HG02610 (cell line): ENCODE data around the gene ST8SIA4.
"Not testable (repeated sequence)": the region's sequence is repeated elsewhere in the genome, so short reads cannot be mapped to it uniquely, and the experiment has no call there.

Experiments
- ATAC-seq: cut with Tn5 transposase; IDR thresholded peaks from one replicate; pipeline ENCODE4 v1.9.1; 2021; ENCODE audit warnings: mild to moderate bottlenecking, moderate library complexity; ENCODE audit not compliant: unreplicated experiment

ST8SIA4 gene

GRCh38 chr5:100789694-100790093, 113.4 kb downstream of the ST8SIA4 start:
- no peak for ATAC-seq

GRCh38 chr5:100788417-100788816, 114.7 kb downstream of the ST8SIA4 start:
- ATAC-seq, result no peak

GRCh38 chr5:100787648-100788047, 115.4 kb downstream of the ST8SIA4 start:
- ATAC-seq, result peak; percentile 71

GRCh38 chr5:100785536-100785935, 117.5 kb downstream of the ST8SIA4 start:
- not testable (repeated sequence) for ATAC-seq

GRCh38 chr5:100780376-100780870, 122.7 kb downstream of the ST8SIA4 start:
- ATAC-seq, result peak; percentile 84

GRCh38 chr5:100779669-100780375, 123.3 kb downstream of the ST8SIA4 start:
- peak; percentile 13 for ATAC-seq

- ATAC-seq, result peak; percentile 70
Observed at GRCh38 chr5:100777680-100778300, 125.3 kb downstream of the ST8SIA4 start.

- ATAC-seq, result no peak
Observed at GRCh38 chr5:100775533-100775855, 127.6 kb downstream of the ST8SIA4 start.

GRCh38 chr5:100772548-100772947, 130.5 kb downstream of the ST8SIA4 start:
- no peak for ATAC-seq

GRCh38 chr5:100772006-100772405, 131.1 kb downstream of the ST8SIA4 start:
- no peak for ATAC-seq

GRCh38 chr5:100771181-100771580, 131.9 kb downstream of the ST8SIA4 start:
- ATAC-seq, result peak; percentile 79

- no peak for ATAC-seq
Observed at GRCh38 chr5:100768221-100768620, 134.9 kb downstream of the ST8SIA4 start.

- ATAC-seq, result no peak
Observed at GRCh38 chr5:100762995-100763394, 140.1 kb downstream of the ST8SIA4 start.

GRCh38 chr5:100762108-100762507, 141.0 kb downstream of the ST8SIA4 start:
- ATAC-seq, result no peak

GRCh38 chr5:100761192-100761591, 141.9 kb downstream of the ST8SIA4 start:
- no peak for ATAC-seq

GRCh38 chr5:100760688-100761087, 142.4 kb downstream of the ST8SIA4 start:
- no peak for ATAC-seq

GRCh38 chr5:100758780-100759179, 144.3 kb downstream of the ST8SIA4 start:
- no peak for ATAC-seq

GRCh38 chr5:100758306-100758705, 144.8 kb downstream of the ST8SIA4 start:
- no peak for ATAC-seq

- no peak for ATAC-seq
Observed at GRCh38 chr5:100757618-100758017, 145.5 kb downstream of the ST8SIA4 start.
